Glomerular visceral epithelial cell (primary cell): ENCODE measurements around the gene NRG2.

Source experiments
- DNase-seq: peaks from one replicate; pipeline ENCODE4 v3.0.0-alpha.2; 2016; ENCODE audit errors: extremely low spot score

Gene NRG2

DNA sequence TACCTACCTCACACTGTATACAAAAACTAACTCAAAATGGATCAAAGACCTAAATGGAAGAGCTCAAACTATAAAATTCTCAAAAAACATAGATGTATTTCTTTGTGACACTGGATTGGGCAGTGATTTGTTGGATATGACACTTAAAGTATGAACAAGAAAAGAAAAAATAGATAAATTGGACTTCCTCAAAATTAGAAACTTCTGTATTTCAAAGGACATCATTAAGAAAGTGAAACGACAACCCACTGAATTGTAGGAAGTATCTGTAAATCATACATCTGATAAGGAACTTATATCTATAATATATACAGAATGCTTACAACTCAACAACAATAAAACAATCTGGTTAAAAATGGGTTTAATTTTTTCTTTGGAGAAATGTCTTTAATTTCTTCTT, 96.7 kb downstream of the NRG2 start:
- no peak for DNase-seq

DNA sequence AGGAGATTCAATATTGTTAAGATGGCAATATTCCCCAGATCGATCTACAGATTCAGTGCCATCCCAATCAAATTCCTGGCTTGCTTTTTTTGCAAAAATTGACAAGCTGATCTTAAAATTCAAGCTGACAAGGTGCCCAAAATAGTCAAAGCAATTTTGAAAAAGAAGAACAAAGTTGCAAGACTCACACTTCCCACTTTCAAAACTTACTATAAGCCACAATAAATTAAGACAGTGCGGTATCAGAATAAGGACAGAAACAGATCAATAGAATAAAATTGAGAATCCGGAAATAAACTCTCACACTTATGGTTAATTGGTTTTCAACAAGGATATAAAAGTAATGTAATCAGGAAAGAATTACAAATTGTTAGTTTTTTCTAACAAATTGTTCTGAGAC, 97.1 kb downstream of the NRG2 start:
- DNase-seq: no peak

DNA sequence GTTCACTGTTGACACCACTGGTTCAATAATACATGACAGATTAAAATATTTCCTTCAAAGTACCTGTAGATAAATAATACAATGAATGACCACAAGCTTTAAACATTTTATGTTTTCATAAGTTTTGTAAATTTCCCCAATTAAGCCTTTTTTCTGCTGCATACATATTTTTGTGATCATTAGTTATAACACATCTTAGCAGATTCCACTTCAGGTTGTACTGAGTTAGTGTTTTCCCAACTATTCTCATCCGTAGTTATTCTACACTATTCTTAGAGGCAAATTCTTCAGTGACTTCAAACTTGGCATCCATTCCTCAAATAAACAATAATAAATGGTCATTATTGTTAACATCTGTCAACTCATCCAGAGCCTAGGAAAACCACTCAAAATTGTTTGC, 100.9 kb downstream of the NRG2 start:
- no peak for DNase-seq

DNA sequence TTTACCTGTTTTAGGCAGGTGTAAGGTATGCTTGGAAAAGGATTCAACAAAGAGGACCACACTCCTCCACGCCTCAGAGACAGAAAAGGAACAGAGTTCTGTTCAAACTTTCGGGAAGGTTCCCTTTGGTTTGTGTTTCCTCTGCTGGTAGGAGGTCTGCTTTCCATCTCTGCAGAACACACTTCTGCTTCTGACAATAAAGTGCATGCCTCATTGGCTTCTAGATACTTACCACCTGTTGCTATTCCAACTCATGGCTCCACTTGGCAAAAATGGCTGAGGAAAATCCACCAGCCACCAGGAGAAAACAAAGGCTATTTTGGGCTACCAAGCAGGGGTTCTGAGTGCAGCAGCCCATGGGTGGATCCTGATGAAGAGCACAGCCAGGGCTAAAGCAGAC, 112.7 kb downstream of the NRG2 start:
- no peak for DNase-seq

DNA sequence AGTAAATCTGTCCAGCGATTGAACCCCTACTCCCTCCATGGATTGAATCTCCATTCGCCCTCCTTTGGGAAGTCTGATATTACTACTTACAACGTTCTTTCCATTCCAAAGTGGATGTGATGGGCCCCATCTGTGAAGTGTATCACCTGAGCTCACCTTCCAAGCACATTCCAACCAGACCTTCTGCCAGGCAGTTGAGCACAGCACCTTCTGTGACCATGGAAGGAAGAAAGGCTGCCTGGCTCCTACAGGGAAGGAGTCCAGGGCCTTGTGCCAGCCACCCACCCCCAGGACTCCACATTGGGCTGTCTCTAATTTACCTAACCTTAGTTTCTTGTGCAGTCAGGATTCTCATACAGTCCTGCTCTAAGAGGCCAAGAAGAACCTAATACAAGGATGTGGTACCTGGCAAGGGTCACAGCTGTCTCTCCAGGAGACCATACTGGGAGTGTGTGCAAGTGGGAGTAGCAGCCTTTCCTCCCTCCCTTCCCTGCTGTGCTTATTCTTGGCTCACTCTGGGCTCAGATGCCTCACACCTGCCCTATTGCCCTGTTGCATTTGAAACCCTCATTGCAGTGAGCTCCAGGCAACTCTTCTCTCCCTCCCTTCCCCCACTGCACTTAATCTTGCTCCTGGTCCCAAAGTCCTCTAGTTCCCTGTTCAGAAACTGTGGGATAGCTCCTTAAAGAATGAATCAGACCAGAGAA, 116.1 kb downstream of the NRG2 start:
- no peak for DNase-seq

- DNase-seq: no peak
Measured at GRCh38 chr5:139925650-139926640, 117.2 kb downstream of the NRG2 start.

DNA sequence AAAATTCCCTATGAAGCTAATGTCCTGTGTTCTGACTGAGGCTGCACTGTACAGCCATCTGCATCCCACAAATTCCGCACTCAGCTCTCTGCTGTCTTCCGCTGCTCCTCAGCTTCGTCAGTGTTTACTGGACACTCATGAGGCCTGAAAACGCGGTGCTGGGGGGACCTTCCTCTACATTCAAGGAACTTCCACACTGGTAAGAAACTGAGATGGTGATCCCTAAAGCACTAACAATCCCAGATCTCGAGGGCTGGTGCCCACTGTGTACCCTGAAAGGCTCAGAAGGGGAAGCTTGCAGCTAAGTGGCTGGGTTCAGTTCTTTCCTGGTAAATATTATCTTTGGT, 117.9 kb downstream of the NRG2 start:
- no peak for DNase-seq

- DNase-seq: no peak
Measured at GRCh38 chr5:139924294-139925215, 118.5 kb downstream of the NRG2 start.

DNA sequence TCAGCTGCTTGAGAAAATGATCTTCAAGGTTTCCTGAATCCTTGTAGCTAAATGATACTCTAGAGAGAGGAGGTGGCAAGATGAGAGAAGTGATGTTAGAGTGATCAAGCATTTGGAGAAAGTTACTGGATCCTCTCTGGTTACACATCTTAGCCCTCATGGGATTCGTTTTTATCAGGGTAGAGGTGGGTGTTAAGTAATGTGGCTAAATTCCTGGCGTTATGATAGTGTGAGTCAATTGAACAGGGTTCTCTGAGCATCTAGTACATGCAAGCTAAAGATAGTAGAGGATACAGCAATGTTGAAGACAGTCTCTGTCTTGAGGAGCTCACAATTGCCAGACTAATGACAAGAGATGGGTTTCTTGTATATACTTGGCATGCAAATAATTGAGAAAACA, 123.8 kb downstream of the NRG2 start:
- no peak for DNase-seq

GRCh38 chr5:139915834-139916233, 127.3 kb downstream of the NRG2 start:
- no peak for DNase-seq

DNA sequence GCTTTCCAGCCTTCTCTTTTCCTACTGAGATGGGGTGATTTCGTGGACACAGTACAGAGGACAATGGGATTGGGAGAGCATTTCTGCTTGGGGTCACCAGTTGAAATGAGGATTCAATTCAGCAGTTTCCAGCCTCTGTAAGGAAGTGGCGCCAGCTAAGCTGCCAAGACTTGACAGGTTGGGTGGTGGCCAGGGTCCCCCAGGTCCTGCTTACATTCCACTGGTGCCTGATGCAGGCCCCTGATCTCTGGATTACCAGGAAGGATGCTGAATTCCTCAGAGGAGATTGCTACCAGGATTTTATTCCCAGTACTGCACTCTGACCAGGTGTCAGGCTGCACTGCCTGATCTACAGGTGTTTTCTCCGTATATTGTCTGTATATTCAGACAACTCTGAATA, 127.8 kb downstream of the NRG2 start:
- DNase-seq: no peak

DNA sequence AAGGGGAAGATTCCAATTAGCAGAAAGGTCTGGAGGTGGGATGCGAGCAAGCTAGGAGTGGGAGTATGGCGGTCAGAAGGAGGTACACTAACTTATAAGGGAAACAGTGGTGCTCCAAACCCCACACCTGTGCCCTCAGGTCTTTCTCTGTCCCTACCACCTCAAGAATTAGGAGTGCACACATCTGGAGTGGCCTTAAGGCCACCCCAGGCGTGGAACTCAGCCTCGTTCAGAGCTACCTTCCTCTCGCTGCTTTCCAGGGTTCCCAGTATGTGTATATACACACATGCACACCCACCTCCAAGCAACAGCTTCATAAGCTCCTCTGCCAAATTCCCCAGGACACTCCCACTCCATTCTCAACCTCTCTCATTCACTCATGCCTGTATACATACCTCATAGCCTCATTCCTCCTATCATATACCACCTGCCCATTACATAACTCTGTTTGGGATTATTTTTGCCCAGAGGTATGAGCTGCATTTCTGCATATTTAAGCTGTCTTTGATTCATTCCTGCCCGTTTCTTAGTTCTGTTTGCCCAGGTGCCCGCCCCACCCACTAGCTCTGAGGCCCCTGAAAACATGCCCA, 128.8 kb downstream of the NRG2 start:
- DNase-seq: no peak

DNA sequence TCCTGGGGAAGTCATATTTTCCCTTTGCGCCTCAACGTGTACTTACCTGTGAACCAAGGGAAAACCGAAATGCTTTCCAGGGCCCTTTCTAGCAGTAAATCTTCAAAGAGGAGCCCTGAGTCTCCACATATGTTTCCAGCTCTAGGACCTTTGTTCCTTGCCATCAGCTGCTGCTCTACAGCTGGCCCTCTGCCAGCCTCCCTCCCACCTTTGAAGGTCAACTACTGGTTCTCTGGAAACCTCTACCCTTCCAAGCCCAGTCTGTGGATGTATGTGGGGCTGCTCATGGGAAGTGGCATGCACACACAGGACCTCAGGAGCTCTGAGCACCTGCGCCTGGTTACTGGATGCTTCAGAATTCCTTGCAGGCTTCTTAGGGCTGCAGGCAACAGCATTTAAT, 130.3 kb downstream of the NRG2 start:
- DNase-seq: no peak

GRCh38 chr5:139912158-139912557, 130.9 kb downstream of the NRG2 start:
- DNase-seq: no peak

DNA sequence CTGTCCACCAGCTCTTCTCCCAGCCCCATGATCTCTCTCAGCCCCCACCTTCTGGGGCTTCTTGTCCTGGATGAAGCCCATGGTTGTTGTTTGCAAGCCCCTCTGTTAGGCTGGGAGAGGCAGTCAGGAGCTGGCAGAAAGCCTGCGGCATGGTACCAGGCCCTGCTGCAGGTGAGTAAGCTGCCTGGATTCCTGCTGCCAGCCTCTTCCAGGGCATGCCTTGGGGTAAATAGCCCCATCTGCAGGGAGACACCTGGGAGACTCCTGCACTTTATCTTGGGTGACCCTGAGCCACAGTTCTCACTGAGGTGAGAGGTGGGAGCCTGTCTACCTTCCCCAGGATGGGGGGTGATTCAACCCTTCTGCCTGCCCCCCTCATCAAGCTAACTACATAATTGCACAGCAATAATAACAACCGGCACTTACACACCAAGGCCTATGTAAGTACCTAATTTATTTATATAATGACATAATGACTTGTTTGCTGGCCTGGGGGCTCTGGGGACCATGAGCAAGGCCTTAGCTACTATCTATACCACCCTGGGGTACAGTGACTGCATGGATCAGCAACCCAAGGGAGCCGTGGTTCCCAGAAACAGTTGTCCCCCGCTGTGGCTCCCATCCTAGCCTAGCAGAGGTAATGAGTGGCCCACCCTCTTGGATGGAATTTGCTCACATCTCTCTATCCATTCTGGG, 131.5 kb downstream of the NRG2 start:
- DNase-seq: no peak

GRCh38 chr5:139910901-139911300, 132.2 kb downstream of the NRG2 start:
- no peak for DNase-seq

- no peak for DNase-seq
Measured at GRCh38 chr5:139910036-139910435, 133.1 kb downstream of the NRG2 start.

DNA sequence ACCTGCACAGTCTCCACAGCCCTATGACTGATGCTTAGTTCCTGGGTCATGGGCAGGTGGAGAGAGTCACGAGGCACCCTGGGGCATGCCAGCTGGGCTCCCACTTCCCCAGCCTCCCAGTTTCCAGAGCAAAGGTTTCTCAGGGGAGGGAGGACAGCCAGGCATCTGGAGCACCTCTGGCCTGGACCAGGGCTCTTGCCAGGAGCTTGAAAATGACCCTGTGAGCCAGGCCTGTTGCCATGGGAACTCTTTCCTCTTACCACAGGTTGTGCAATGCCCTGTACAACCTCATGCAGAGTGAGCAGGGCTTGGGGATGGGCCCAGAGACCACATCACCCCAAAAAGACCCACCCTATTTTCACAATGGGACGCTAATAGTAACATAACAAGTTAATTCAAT, 134.3 kb downstream of the NRG2 start:
- no peak for DNase-seq

DNA sequence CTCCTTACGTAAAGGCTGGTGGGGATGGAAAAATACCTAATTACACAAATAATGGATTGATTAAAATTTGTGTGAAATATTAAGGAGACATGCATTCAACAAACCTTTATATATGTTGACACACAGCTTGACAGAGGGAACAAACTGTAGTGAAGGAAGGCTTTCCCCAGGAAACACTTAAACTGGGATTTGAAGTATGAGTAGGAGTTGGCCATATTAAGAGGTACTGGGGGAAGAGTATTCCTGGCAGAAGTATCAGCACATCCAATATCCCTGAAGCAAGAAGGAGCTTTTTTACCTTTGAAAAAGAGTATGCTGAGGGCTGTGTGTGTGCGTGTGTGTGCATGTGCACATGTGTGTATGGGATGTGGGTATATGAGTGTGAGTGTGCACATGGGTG, 136.4 kb downstream of the NRG2 start:
- DNase-seq: no peak

DNA sequence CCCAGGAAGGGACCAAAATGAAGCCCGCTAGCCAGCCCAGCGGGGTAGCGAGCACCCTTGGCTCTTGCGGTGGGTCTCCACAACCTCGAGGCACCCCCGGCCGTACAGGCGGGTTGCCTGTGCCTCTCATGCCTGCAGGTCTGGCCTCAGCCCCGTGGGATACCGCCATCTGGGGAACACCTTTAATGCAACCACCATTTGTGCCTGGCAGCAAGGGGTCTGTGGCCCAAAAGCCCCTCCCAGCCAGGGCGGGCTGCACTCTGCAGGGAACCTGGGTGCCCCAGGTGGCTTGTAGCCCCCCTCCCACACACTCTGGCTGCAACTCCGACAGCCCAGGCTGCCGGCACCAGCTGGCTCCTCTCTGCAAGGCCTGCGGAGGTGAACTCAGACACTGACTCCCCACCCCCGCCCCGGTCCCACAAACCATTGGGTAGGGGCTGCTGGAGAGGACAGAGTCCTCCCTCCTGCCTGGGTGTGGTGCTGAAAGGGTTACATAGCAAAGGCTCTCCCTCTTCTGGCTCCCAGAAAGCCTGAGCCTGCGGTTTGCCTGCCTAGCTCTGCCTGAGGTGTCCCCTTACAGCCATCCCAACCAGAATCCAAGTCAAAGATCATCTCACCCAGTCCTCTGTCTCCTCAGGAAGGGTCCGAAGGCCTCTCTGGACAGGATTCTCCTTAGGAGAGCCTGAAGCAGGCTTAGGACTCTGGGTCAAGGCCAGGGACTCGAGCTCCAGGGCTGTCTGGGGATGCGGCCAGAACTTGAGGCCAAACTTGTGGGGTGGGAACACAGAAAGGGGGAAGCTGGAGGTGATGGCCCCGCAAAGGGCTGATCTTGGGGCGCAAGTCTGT, 138.1 kb downstream of the NRG2 start:
- DNase-seq: no peak

DNA sequence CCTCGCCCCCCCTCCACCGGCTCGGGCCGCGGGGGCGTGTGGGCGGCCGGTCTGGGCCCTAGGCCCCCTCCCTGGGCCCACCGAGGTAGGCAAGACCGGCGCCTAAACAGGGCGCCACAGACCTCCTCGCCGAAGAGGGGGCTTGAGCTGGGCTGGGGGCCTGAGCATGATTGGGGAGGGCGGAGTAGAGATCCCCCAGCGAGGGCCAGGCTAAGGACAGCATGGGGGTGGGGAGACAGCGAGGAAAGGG, 138.6 kb downstream of the NRG2 start:
- DNase-seq: no peak
